HepG2 (cell line): ENCODE data around the gene GGNBP2. TPM values are rescaled to one million over a fixed set of nuclear protein-coding genes. Genes with fewer than 3 reads are reported as not detected.

Experiments
- ATF4 ChIP-seq, 2 experiments: fragments of 450-650 bp in 1 of 2; sonication (generic) in 1 of 2; formaldehyde crosslinking; IDR thresholded peaks; 2 replicates each; pipeline versions ENCODE4 v1.5.0 to v1.8.0; 2020 to 2022; ENCODE audit warnings: mild to moderate bottlenecking in 1 of 2, missing genetic modification reagents in 1 of 2
- ATF7-NPFF ChIP-seq: sonication (generic); formaldehyde crosslinking; IDR thresholded peaks from 2 replicates; pipeline ENCODE4 v1.8.1; 2023; ENCODE audit warnings: mild to moderate bottlenecking, low read depth, missing genetic modification reagents, moderate library complexity
- EEA1 ChIP-seq: sonication (generic); formaldehyde crosslinking; IDR thresholded peaks from 2 replicates; pipeline ENCODE4 v1.5.1; 2020; ENCODE audit warnings: mild to moderate bottlenecking, missing genetic modification reagents, borderline replicate concordance
- KLF11 ChIP-seq: IDR thresholded peaks from 2 replicates; pipeline ENCODE4 v1.6.1; 2016; ENCODE audit warnings: missing compliant biosample characterization
- NFE2L1 ChIP-seq: sonication (generic); formaldehyde crosslinking; IDR thresholded peaks from 2 replicates; pipeline ENCODE4 v1.4.0; 2020; ENCODE audit warnings: missing genetic modification reagents, mild to moderate bottlenecking, borderline replicate concordance
- NFIC ChIP-seq: IDR thresholded peaks from 2 replicates; pipeline ENCODE4 v1.6.1; 2012; ENCODE audit warnings: mild to moderate bottlenecking, low read length, inconsistent platforms
- PRDM10 ChIP-seq: sonication (generic); formaldehyde crosslinking; IDR thresholded peaks from 2 replicates; pipeline ENCODE4 v1.4.0; 2020; ENCODE audit warnings: low read depth, missing genetic modification reagents
- ZMYM4 ChIP-seq: sonication (generic); formaldehyde crosslinking; IDR thresholded peaks from 2 replicates; pipeline ENCODE4 v1.8.1; 2023; ENCODE audit warnings: mild to moderate bottlenecking, missing genetic modification reagents
- ZNF687 ChIP-seq: sonication (generic); formaldehyde crosslinking; IDR thresholded peaks from 2 replicates; pipeline ENCODE4 v1.5.1; 2020; ENCODE audit warnings: mild to moderate bottlenecking, missing genetic modification reagents, moderate library complexity
- ZNF710 ChIP-seq: sonication (generic); formaldehyde crosslinking; IDR thresholded peaks from 2 replicates; pipeline ENCODE4 v1.5.0; 2020; ENCODE audit warnings: mild to moderate bottlenecking, missing genetic modification reagents, borderline replicate concordance
- ZNF770 ChIP-seq: sonication (generic); formaldehyde crosslinking; IDR thresholded peaks from 2 replicates; pipeline ENCODE4 v1.5.0; 2020; ENCODE audit warnings: mild to moderate bottlenecking, missing genetic modification reagents
- ZNF879 ChIP-seq: sonication (generic); formaldehyde crosslinking; IDR thresholded peaks from 2 replicates; pipeline ENCODE4 v1.8.1; 2023; ENCODE audit warnings: missing genetic modification reagents
- polyA plus RNA-seq, 8 experiments: library from polyadenylated mRNA; depleted of rRNA in 3 of 8; stranded (reverse) in 7 of 8; unstranded in 1 of 8; fragments of >200 nt; fragmentation: Illumina TruSeq in 4 of 8; extraction: Trizol in 4 of 8; gene quantifications; 2 replicates each; pipeline versions ENCODE4 v1.2.1 to v1.2.3, GENCODE V29; 2011 to 2016; ENCODE audit warnings: low read depth in 4 of 8, missing spikeins in 1 of 8, mixed read lengths in 1 of 8; ENCODE audit not compliant: insufficient read depth in 1 of 8
- total RNA-seq, 5 experiments: library from RNA; depleted of rRNA; stranded (reverse); fragments of >200 nt; fragmentation: Illumina TruSeq; extraction: Trizol; gene quantifications; 2 replicates each; pipeline ENCODE4 v1.2.3, GENCODE V29; 2016; ENCODE audit warnings: low read depth in 1 of 5

Gene GGNBP2
- total and polyA plus RNA-seq, 2 of the 13 experiments (the other 11 are each of a cell fraction or from before 2014, with no cell fraction given) = 53.3 to 84.2 TPM

GRCh38 chr17:36506249-36506826 lies 38.4 kb upstream of the GGNBP2 start (continued):
- TF ChIP-seq ZNF710 (CRISPR knock-in tag) (no peak), PRDM10 (CRISPR knock-in tag) (no peak), ATF4 (CRISPR knock-in tag; IDR thresholded peaks at IDR 0.05) (no peak), ZNF879 (no peak), ATF7-NPFF (no peak), NFIC (no peak), ZNF770 (CRISPR knock-in tag) (no peak), NFE2L1 (CRISPR knock-in tag) (no peak), ZMYM4 (CRISPR knock-in tag) (0 out of 2 replicates have a peak, but pooled peaks have one; percentile 4), KLF11 (no peak), EEA1 (CRISPR knock-in tag) (no peak), ZNF687 (peak; percentile 5; the same call in 1 of the 2 replicates)
